IMR-90 (cell line): ENCODE data around the gene LAMTOR4. TPM values are rescaled to one million over a fixed set of nuclear protein-coding genes. Genes with fewer than 3 reads are reported as not detected.

Experiments
- ATAC-seq: fragments of 200-7000 bp; cut with Tn5 transposase; 2 replicates; pipeline ENCODE4 v1.9.1; 2020; ENCODE audit warnings: low read depth, mild to moderate bottlenecking, moderate library complexity
- BruUV-seq: library from RNA; stranded (reverse); fragments of 400-500 nt; replicated peaks from 2 replicates; lab custom pipeline; 2021; lab: Mats Ljungman, UMichigan
- CTCF ChIA-PET: fragments of 300-600 bp; formaldehyde crosslinking; extraction: SDS; loops from one replicate; lab custom pipeline; 2021; ENCODE audit warnings: antibody characterized with exemption; lab: Yijun Ruan, JAX
- POLR2A ChIA-PET: fragments of 300-600 bp; sonication (Branson Sonifier 250); formaldehyde crosslinking; loops from one replicate; lab custom pipeline; 2022; ENCODE audit warnings: antibody characterized with exemption; ENCODE audit not compliant: unreplicated experiment; lab: Charles Lee
- DNase-seq: peaks from one replicate; pipeline ENCODE4 v3.0.0; 2013
- H2AFZ ChIP-seq: replicated peaks from 2 replicates; pipeline ENCODE3; 2013; ENCODE audit warnings: low read length, mild to moderate bottlenecking; ENCODE audit not compliant: poor library complexity
- H2AK5ac ChIP-seq: 2 replicates; pipeline ENCODE4 v1.6.1; 2013; ENCODE audit warnings: low read depth, low read length, inconsistent platforms
- H2AK9ac ChIP-seq: replicated peaks from 2 replicates; pipeline ENCODE3; 2013; ENCODE audit warnings: mild to moderate bottlenecking, low read depth, low read length, moderate library complexity; ENCODE audit not compliant: poor library complexity
- H2BK120ac ChIP-seq: 2 replicates; pipeline ENCODE4 v1.6.1; 2013; ENCODE audit warnings: low read depth, low read length, inconsistent platforms
- H2BK15ac ChIP-seq: 3 replicates; pipeline ENCODE4 v1.6.1; 2013; ENCODE audit warnings: low read depth, low read length, inconsistent platforms
- H2BK20ac ChIP-seq: 2 replicates; pipeline ENCODE4 v1.6.1; 2013; ENCODE audit warnings: low read depth, mild to moderate bottlenecking, inconsistent platforms, low read length, moderate library complexity
- H2BK5ac ChIP-seq: 2 replicates; pipeline ENCODE4 v1.6.1; 2013; ENCODE audit warnings: mild to moderate bottlenecking, low read depth, low read length, inconsistent platforms; ENCODE audit not compliant: poor library complexity, severe bottlenecking
- H3K14ac ChIP-seq: replicated peaks from 2 replicates; pipeline ENCODE4 v1.6.1; 2013; ENCODE audit warnings: low read depth, low read length, inconsistent platforms
- H3K18ac ChIP-seq: 2 replicates; pipeline ENCODE4 v1.6.1; 2013; ENCODE audit warnings: low read depth, low read length, control low read depth
- H3K23ac ChIP-seq: 2 replicates; pipeline ENCODE4 v1.6.1; 2013; ENCODE audit warnings: low read depth, low read length, inconsistent platforms
- H3K27ac ChIP-seq: 2 replicates; pipeline ENCODE4 v1.5.1; 2013; ENCODE audit warnings: mild to moderate bottlenecking, control low read depth, low read length; ENCODE audit not compliant: insufficient read depth
- H3K27me3 ChIP-seq: 2 replicates; pipeline ENCODE4 v1.6.1; 2013; ENCODE audit warnings: low read length; ENCODE audit not compliant: control insufficient read depth, insufficient read depth
- H3K36me3 ChIP-seq: 2 replicates; pipeline ENCODE4 v1.6.1; 2013; ENCODE audit warnings: low read length, mixed read lengths; ENCODE audit not compliant: control insufficient read depth, insufficient read depth
- H3K4ac ChIP-seq: 2 replicates; pipeline ENCODE4 v1.6.1; 2013; ENCODE audit warnings: low read depth, low read length, inconsistent platforms
- H3K4me1 ChIP-seq: 2 replicates; pipeline ENCODE4 v1.6.1; 2013; ENCODE audit warnings: low read length, mixed read lengths; ENCODE audit not compliant: control insufficient read depth, insufficient read depth
- H3K4me2 ChIP-seq: 2 replicates; pipeline ENCODE4 v1.6.1; 2013; ENCODE audit warnings: low read depth, mild to moderate bottlenecking, control low read depth, low read length, moderate library complexity
- H3K4me3 ChIP-seq: 2 replicates; pipeline ENCODE4 v1.5.1; 2013; ENCODE audit warnings: low read depth, mild to moderate bottlenecking, control low read depth, low read length, moderate library complexity; ENCODE audit not compliant: insufficient read depth
- H3K56ac ChIP-seq: 2 replicates; pipeline ENCODE4 v1.6.1; 2013; ENCODE audit warnings: low read length, inconsistent platforms; ENCODE audit not compliant: insufficient read depth; ENCODE audit errors: extremely low read depth
- H3K79me1 ChIP-seq, 2 experiments: 2 replicates each; pipeline ENCODE4 v1.6.1; 2013; ENCODE audit warnings: low read length in 2 of 2, inconsistent platforms in 1 of 2, low read depth in 1 of 2
- H3K9ac ChIP-seq: 2 replicates; pipeline ENCODE4 v1.6.1; 2013; ENCODE audit warnings: low read depth, low read length, control low read depth
- H3K9me1 ChIP-seq: 2 replicates; pipeline ENCODE4 v1.6.1; 2013; ENCODE audit warnings: low read length, inconsistent platforms; ENCODE audit not compliant: insufficient read depth
- H3K9me3 ChIP-seq: 2 replicates; pipeline ENCODE4 v1.6.1; 2013; ENCODE audit warnings: low read length; ENCODE audit not compliant: control insufficient read depth, insufficient read depth
- H4K20me1 ChIP-seq: 2 replicates; pipeline ENCODE4 v1.6.1; 2013; ENCODE audit warnings: low read length, inconsistent platforms; ENCODE audit not compliant: insufficient read depth
- H4K5ac ChIP-seq: 2 replicates; pipeline ENCODE4 v1.6.1; 2013; ENCODE audit warnings: mild to moderate bottlenecking, low read depth, low read length, control low read depth
- H4K8ac ChIP-seq, 2 experiments: 2 replicates each; pipeline ENCODE4 v1.6.1; 2013; ENCODE audit warnings: low read depth in 2 of 2, low read length in 2 of 2, control low read depth in 1 of 2, inconsistent platforms in 1 of 2
- H4K91ac ChIP-seq: 2 replicates; pipeline ENCODE4 v1.6.1; 2013; ENCODE audit warnings: low read depth, low read length, inconsistent platforms; ENCODE audit not compliant: insufficient read depth
- BHLHE40 ChIP-seq: fragments of 150-350 bp; IDR thresholded peaks from 2 replicates; pipeline ENCODE4 v1.6.1; 2016; ENCODE audit warnings: mild to moderate bottlenecking, low read depth, low read length
- FOS ChIP-seq: fragments of 150-350 bp; IDR thresholded peaks from 2 replicates; pipeline ENCODE4 v1.6.1; 2016; ENCODE audit warnings: low read depth, low read length
- MAFK ChIP-seq: IDR thresholded peaks from 2 replicates; pipeline ENCODE4 v1.6.1; 2012; ENCODE audit warnings: low read depth, low read length, improper control_type of control experiment
- MAZ ChIP-seq: IDR thresholded peaks from 2 replicates; pipeline ENCODE4 v1.6.1; 2012; ENCODE audit warnings: low read depth, mild to moderate bottlenecking, low read length, improper control_type of control experiment, moderate library complexity, borderline replicate concordance
- MXI1 ChIP-seq: IDR thresholded peaks from 2 replicates; pipeline ENCODE4 v1.6.1; 2012; ENCODE audit warnings: low read depth, mild to moderate bottlenecking, low read length, moderate library complexity, borderline replicate concordance
- POLR2A ChIP-seq: IDR thresholded peaks from 2 replicates; pipeline ENCODE4 v1.6.1; 2012; ENCODE audit warnings: mild to moderate bottlenecking, low read depth, low read length
- RCOR1 ChIP-seq: IDR thresholded peaks from 2 replicates; pipeline ENCODE4 v1.6.1; 2012; ENCODE audit warnings: mild to moderate bottlenecking, low read length, improper control_type of control experiment; ENCODE audit not compliant: insufficient replicate concordance
- SMC3 ChIP-seq: fragments of 150-350 bp; IDR thresholded peaks from 2 replicates; pipeline ENCODE4 v1.6.1; 2016; ENCODE audit warnings: low read depth, mild to moderate bottlenecking, antibody characterized with exemption, low read length, moderate library complexity
- WGBS, 2 experiments: methylation state at CpG; one replicate each; pipeline versions ENCODE4 v1.1.5 to v1.1.7; 2013; ENCODE audit warnings: missing lambda C conversion rate in 2 of 2; ENCODE audit not compliant: insufficient read length in 1 of 2; ENCODE audit errors: extremely low coverage in 2 of 2; 5-methylcytosine and 5-hydroxymethylcytosine counted together
- dilution Hi-C: fragments of 300-500 bp; cut with HindIII; formaldehyde crosslinking; loops from one replicate; pipeline ENCODE4 v1.14.3; 2018; ENCODE audit warnings: low sequenced_read_pairs; ENCODE audit not compliant: unreplicated experiment
- in situ Hi-C: fragments of 300-500 bp; cut with MboI; formaldehyde crosslinking; loops from 3 replicates; pipeline ENCODE4 v1.14.3; 2019; ENCODE audit warnings: low sequenced_read_pairs, inconsistent platforms, mixed read lengths
- intact Hi-C: fragments of 100-400 bp; cut with micrococcal nuclease; formaldehyde crosslinking; loops from 2 replicates; pipeline ENCODE4 v1.10.0; 2022
- polyA plus RNA-seq, 3 experiments: library from polyadenylated mRNA; depleted of rRNA; stranded (reverse); fragments of >200 nt; gene quantifications; 2 replicates each; pipeline ENCODE4 v1.2.3, GENCODE V29; 2012; ENCODE audit warnings: low replicate concordance in 1 of 3
- total RNA-seq: library from RNA; depleted of rRNA; stranded (reverse); fragments of >200 nt; gene quantifications from 2 replicates; pipeline ENCODE4 v1.2.3, GENCODE V29; 2012
- TF ChIP-seq, protein P1 (sequence below): fragments of 150-350 bp; IDR thresholded peaks from 2 replicates; pipeline ENCODE4 v1.6.1; 2016; ENCODE audit warnings: low read depth, mild to moderate bottlenecking, low read length, moderate library complexity, borderline replicate concordance

The LAMTOR4 gene
- total and polyA plus RNA-seq, 2 of the 4 experiments (the other 2 are of a cell fraction), result 134 to 268 TPM

DNA sequence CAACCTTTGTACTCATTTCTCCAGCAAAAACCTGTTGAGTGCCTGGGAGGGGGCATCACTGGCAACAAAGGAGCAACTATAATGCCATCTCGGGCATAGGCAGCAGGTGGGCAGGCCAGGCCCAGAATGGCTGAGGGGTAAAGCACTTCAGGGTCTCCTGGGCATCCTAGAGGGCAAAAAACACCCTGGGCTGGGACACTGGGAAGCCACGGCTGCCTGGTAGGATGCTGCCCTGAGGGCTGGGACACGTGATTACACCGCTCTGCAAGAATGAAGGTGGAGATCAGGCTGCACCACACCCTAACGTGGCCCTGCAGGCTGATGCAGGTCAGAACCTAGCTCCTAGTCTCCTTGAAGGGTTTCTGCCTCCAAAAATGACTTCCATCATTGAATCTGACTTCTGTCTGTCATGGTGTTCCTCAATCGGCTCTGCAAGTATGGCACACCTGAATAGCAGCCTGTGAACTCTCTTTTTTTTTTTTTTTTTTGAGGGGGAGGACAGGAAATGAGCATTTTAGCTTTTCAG lies 14.4 kb downstream of the LAMTOR4 start:
- peak overlapping the region; percentile 49 for H2AFZ ChIP-seq
- H2BK15ac ChIP-seq, result no peak overlapping the region
- H3K4me1 ChIP-seq, result 0 out of 2 replicates have a peak, but pooled peaks cover under 1% of the 10 kb centered on the region
- no peak overlapping the region for H2BK5ac ChIP-seq
- no peak overlapping the region for H4K91ac ChIP-seq
- no peak overlapping the region for H3K4ac ChIP-seq
- no peak overlapping the region for H3K18ac ChIP-seq
- peak overlapping the region; percentile 42 for H2AK9ac ChIP-seq
- H3K9me1 ChIP-seq, result peaks cover 6% of the 10 kb centered on the region; the same call in 1 of the 2 replicates
- no peak overlapping the region for H3K14ac ChIP-seq
- H3K56ac ChIP-seq, result no peak overlapping the region
- H4K20me1 ChIP-seq, result no peaks in the 10 kb centered on the region
- DNase-seq (no peak), ATAC-seq (no peak)
- H4K8ac ChIP-seq, result no peak overlapping the region
- H2AK5ac ChIP-seq, result no peak overlapping the region
- H3K23ac ChIP-seq, result no peak overlapping the region
- no CpG with 5 or more reads among the region's 6 CpGs for WGBS, 2 experiments
- intact Hi-C loops (no loop called here), dilution Hi-C loops (no loop called here), in situ Hi-C loops (no loop called here)
- H4K5ac ChIP-seq, result no peak overlapping the region
- H3K36me3 ChIP-seq, result no peaks in the 10 kb centered on the region
- H3K9ac ChIP-seq, result no peak overlapping the region
- H3K27ac ChIP-seq, result no peak overlapping the region
- H3K27me3 ChIP-seq, result no peaks in the 10 kb centered on the region
- CTCF ChIA-PET, result no interaction called here
- no peak overlapping the region for H2BK20ac ChIP-seq
- no peak overlapping the region for H3K4me2 ChIP-seq
- H3K9me3 ChIP-seq, result no peaks in the 10 kb centered on the region
- POLR2A ChIA-PET, result no interaction called here
- H3K4me3 ChIP-seq, result no peak overlapping the region
- peaks cover 0 to 16% of the 10 kb centered on the region in 2 experiments; a peak in 1 of 4 replicates for H3K79me1 ChIP-seq
- no peak overlapping the region for H2BK120ac ChIP-seq
- TF ChIP-seq FOS (no peak), BHLHE40 (no peak), SMC3 (no peak), RCOR1 (no peak), POLR2A (no peak), MAZ (no peak), MXI1 (no peak), MAFK (no peak)
- TF ChIP-seq, protein P1, sequence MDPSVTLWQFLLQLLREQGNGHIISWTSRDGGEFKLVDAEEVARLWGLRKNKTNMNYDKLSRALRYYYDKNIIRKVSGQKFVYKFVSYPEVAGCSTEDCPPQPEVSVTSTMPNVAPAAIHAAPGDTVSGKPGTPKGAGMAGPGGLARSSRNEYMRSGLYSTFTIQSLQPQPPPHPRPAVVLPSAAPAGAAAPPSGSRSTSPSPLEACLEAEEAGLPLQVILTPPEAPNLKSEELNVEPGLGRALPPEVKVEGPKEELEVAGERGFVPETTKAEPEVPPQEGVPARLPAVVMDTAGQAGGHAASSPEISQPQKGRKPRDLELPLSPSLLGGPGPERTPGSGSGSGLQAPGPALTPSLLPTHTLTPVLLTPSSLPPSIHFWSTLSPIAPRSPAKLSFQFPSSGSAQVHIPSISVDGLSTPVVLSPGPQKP, result no peak
- no TSS peak for BruUV-seq
